Activated naive CD4-positive, alpha-beta T cell treated with anti-CD3 and anti-CD28 coated beads, Interleukin-2, amount 50 U/mL, for 72 hours (primary cell): ENCODE data around the gene KCNB1. TPM values are rescaled to one million over a fixed set of nuclear protein-coding genes. Genes with fewer than 3 reads are reported as not detected.

ENCODE experiments used
- ATAC-seq, 2 donors: fragments of 150-1000 bp; cut with Tn5 transposase; 2 replicates each; pipeline ENCODE4 v1.10.0; 2021; ENCODE audit warnings: mild to moderate bottlenecking in 2 of 2, moderate library complexity in 2 of 2
- DNase-seq, 2 donors: peaks; one replicate each; pipeline ENCODE4 v3.0.0; 2021 to 2022; ENCODE audit warnings: low spot score in 2 of 2
- H3K27ac Mint-ChIP-seq, 2 donors: one replicate each; pipeline ENCODE4 v1.8.0; 2022; ENCODE audit warnings: mild to moderate bottlenecking in 2 of 2, mixed read lengths in 2 of 2
- H3K36me3 Mint-ChIP-seq, 2 donors: one replicate each; pipeline ENCODE4 v1.8.0; 2022; ENCODE audit warnings: mixed read lengths in 2 of 2
- H3K9me3 Mint-ChIP-seq, 2 donors: one replicate each; pipeline ENCODE4 v1.8.0; 2022; ENCODE audit warnings: mixed read lengths in 2 of 2
- total RNA-seq, 2 donors: library from RNA; stranded (reverse); gene quantifications; one replicate each; pipeline ENCODE4 v1.2.3, GENCODE V29; 2022

Gene KCNB1
- total RNA-seq, 2 donors from 2014 or later = not detected

DNA sequence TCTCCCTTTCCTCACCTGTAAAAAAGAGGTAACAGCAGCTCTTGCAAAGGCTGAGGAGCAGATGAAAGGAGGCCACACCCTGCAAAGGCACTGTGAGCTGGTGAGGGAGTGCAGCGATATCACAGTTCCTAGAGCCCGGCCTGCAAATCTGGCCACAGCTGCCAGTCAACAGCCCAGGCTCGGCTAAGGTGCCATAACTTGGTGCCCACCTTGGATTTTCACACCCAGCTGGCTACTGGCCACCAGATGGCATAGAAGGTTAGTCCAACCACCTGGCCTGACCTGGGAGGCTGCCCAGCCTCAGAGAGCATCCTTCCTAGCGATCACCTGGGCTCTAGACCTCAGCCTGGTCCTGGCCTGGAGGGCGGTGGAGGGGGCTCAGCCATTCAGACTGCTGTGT lies 46.8 kb downstream of the KCNB1 start:
- Mint-ChIP-seq H3K9me3 (no peaks in the 10 kb centered on the region), H3K27ac (no peak overlapping the region), H3K36me3 (no peaks in the 10 kb centered on the region)
- ATAC-seq = no peak
- DNase-seq = no peak

DNA sequence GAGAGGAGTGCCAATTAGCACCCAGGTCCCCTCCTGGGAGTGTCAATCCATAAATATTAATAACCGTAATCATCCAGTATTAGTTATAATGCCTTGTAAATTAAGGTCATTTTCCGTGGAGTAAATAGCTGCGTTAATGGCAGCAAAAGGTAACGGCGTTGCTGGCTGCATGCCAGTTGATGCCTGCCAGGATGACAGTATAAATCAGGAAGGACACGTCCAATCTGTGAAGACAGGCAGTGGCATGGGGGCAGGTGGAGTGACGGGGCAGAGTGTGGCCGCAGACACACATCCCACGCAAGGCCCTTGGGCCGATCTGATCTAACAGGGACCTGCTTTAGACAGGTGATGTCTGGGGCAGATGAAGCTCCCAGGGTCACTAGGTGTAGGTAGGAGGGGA lies 49.1 kb downstream of the KCNB1 start:
- ATAC-seq (no peak), DNase-seq (no peak)
- H3K36me3 Mint-ChIP-seq = no peaks in the 10 kb centered on the region
- no peak overlapping the region for H3K27ac Mint-ChIP-seq
- peaks cover 0 to 4% of the 10 kb centered on the region in 2 donors for H3K9me3 Mint-ChIP-seq

DNA sequence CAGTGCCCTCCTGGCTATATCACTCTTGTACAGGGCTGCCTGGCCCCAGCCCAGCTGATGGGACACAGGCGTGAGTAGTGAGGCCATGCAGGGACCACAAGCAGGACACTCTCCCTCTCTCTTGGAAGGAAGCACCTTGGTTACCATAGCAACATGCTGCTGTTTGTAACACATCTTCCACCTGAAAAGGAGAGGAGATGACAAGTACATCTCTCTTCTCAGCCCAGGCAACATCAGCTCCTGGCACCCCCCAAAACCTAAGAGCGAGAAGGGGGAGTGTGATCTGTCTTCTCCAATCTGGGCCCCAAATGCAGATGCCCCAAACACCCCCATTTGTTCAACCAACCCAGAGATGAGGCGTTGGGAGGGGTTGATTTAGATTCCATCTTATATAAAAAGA lies 49.9 kb downstream of the KCNB1 start:
- H3K9me3 Mint-ChIP-seq = peaks cover 0 to 4% of the 10 kb centered on the region in 2 donors
- no peaks in the 10 kb centered on the region for H3K36me3 Mint-ChIP-seq
- no peak overlapping the region for H3K27ac Mint-ChIP-seq
- DNase-seq (no peak), ATAC-seq (no peak)

DNA sequence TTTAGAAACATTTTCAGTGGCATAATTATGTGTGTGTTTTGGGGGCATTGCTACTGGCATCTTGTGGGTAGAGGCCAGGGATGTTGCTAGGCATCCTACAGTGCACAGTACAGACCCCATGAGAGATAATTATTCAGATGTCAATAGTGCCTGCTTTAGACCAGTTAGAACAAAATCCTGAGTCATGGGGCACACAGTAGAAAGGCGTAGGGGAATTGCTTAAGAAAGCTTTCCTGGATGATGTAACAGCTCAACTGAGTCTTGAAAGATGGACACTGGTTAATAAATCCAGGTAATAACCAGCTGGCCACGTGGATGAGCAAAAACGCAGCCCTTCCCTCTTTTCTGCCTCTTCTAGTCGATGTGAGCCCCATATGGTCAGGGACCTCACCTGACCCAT lies 51.1 kb downstream of the KCNB1 start:
- no peak for DNase-seq
- Mint-ChIP-seq H3K9me3 (peaks cover 0 to 4% of the 10 kb centered on the region in 2 donors), H3K27ac (no peak overlapping the region), H3K36me3 (no peaks in the 10 kb centered on the region)
- ATAC-seq = no peak

DNA sequence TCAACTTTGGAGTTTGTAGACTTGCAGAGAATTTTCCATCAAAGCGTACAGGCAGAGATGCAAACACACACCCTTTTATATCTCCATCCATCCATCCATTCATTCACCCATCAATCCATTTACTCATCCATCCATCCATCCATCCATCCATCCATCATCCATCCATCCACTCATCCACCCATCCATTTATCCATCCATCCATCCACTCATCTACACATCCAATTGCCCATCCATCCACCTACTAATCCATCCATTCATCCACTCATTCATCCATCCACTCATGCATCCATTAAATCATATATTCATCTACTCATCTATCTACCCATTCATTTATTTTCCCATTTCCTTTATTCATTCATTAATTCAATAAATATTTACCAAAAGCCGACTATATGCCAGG lies 52.1 kb downstream of the KCNB1 start:
- H3K27ac Mint-ChIP-seq = no peak overlapping the region
- DNase-seq (no peak), ATAC-seq (no peak)
- no peaks in the 10 kb centered on the region for H3K36me3 Mint-ChIP-seq
- peaks cover 0 to 4% of the 10 kb centered on the region in 2 donors for H3K9me3 Mint-ChIP-seq

DNA sequence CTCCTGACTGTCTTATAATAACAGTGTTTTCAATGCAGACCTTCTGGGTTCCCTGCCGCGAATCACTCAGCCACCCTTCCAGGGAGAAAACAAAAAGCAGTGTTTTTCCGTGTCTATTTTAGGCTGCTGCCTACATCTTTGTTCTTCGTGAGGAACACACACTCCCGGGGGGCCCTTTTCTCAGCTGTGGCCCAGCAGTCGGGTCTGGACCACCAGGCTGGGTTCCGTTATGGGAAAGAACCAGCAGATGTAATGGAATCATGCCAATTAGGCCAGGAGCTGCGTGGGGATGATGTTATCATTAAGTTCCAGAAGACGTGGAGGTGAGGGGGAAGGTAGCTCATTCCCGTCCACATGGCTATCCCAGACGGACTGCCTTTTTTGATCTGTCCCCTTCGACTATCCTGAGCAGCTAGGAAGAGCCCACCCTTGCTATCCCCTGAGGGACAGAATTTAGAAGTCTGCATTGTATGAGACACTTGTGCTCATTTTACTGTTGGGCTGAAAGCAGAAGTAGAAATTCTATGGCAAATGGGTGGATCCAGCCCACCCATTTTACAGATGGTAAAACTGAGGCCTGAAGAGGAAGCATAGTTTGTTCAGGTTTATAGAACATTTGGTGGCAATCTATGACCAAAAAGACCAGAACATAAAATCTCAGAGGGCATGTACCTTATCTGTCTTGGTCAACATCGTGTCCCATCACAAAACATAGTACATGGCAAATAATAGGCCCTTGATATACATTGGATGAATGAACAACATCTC lies 54.5 kb downstream of the KCNB1 start:
- DNase-seq (no peak), ATAC-seq (no peak)
- Mint-ChIP-seq H3K36me3 (no peaks in the 10 kb centered on the region), H3K27ac (no peak overlapping the region), H3K9me3 (peaks cover 0 to 4% of the 10 kb centered on the region in 2 donors)

DNA sequence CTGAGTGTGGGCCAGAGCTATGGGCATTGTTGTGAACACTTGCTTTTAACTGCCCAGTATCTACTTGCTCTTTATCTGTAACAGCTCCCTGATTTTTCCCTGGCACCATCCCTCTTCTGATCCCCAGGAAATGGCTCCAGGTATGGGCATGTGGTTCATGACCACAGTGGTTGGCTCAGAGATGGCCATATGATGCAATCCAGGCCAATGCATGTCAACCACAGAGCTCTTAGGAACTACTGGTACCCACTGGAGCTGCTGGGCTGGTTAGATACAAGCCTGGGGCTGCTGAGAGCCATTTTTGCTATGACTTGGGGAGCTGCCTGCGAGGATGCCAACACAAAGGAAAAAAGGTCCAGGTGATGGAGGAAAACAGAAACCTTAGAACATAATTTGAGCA lies 55.6 kb downstream of the KCNB1 start:
- Mint-ChIP-seq H3K36me3 (no peaks in the 10 kb centered on the region), H3K9me3 (peaks cover 0 to 4% of the 10 kb centered on the region in 2 donors), H3K27ac (no peak overlapping the region)
- ATAC-seq (no peak), DNase-seq (no peak)

DNA sequence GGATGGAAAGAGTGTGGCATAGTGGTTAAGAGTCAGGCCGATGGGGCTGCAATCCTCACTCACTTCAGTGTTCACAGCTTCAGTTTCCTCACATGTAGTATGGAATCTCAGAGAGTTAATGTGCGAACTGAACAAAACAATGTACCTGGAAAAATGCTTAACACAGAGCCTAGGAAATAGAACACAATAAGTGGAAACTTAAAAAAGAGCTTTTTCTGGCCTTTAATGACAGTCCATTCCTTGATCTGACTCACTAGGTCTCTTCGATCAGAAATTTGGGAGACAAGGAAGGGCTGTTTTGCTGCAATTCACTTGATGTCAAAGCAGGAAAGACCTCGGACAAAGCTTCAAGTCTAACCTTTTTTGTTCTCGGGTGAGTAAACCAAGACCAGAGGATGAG lies 56.1 kb downstream of the KCNB1 start:
- DNase-seq = no peak
- Mint-ChIP-seq H3K9me3 (peaks cover 0 to 4% of the 10 kb centered on the region in 2 donors), H3K27ac (no peak overlapping the region), H3K36me3 (no peaks in the 10 kb centered on the region)
- no peak for ATAC-seq

DNA sequence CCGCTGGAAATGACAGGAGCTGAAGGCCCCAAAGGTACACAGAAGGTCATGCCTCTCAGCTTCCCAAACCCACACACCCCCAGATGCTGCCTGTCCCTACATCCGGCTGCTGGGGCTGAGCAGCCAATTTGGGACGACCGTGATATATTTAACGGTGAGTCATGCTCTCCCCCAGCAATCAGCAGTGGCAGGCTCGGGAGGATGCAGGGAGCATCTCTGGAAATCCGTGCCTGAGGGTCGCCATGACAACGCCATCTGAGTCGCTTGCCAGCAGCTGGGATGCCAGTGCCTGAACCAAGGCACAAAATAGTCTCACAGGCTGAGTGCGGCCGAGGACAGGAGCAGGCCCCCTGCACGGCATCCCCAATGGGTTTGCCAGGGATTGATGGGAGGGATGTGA lies 57.9 kb downstream of the KCNB1 start:
- H3K36me3 Mint-ChIP-seq = no peaks in the 10 kb centered on the region

DNA sequence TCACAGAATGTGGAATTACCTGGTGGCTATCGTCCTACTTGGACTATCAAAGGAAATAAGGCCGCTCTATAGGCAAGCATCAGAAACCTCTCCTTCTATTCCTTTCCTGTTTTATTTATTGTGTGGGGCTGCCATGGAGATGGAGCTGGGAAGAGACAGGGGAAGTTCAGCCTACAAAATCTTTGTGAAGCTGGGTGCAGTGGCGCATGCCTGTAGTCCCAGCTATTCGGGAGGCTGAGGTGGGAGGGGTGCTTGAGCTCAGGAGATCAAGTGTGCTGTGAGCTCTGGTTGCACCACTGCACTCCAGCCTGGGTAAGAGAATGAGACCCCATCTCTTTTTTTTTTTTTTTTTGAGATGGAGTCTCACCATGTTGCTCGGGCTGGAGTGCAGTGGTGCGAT lies 60.3 kb downstream of the KCNB1 start:
- ATAC-seq (no peak), DNase-seq (no peak)
- Mint-ChIP-seq H3K36me3 (no peaks in the 10 kb centered on the region), H3K27ac (no peak overlapping the region), H3K9me3 (no peaks in the 10 kb centered on the region)

More for the DNA sequence above, 57.9 kb downstream of the KCNB1 start:
- Mint-ChIP-seq H3K27ac (no peak overlapping the region), H3K9me3 (no peaks in the 10 kb centered on the region)
- no peak for DNase-seq
- ATAC-seq = no peak

DNA sequence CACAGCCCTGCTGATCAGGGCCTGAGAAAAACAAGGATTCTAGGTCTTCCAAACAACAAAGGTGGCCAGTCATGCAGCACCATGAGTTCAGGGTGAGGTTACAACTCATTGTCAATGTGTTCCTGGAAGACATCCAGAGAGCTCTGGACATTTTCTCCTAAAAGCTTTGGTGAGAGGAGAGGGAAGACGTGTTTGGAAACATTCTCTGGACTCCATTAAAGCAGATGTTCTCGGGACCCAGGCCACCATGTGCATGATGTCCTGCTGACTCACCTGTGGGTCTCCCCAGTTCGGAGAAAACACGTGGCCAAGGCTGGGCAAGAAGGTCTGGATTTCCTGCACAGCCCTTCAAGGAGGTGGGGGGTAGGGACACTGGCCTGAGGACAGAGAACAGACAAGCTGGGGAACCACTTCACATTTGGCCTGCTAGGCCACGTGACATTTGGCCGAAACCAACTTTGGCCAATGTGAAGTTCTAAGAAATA lies 61.6 kb downstream of the KCNB1 start:
- DNase-seq = no peak
- ATAC-seq = no peak
- no peaks in the 10 kb centered on the region for H3K9me3 Mint-ChIP-seq
- H3K27ac Mint-ChIP-seq = no peak overlapping the region
- H3K36me3 Mint-ChIP-seq = no peaks in the 10 kb centered on the region

DNA sequence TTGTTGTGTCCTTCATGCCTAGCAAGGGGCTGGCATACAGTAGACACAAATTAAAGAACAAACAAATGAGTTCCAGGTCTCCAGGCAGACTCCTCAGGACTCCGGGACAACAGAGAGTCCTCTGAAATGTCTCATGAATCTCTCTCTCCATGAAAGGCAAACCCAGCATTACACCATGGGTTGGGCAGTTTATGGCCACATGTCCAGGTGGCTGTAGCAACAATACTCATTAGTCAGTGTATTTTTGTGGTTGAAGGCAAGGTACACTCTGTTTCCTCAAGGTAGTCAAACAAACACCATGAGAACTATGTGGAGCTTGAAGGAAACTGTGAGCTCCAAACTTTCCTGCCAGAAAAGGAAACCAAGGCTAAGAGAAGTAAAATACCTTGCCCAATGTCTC lies 62.2 kb downstream of the KCNB1 start:
- no peak overlapping the region for H3K27ac Mint-ChIP-seq
- no peak for ATAC-seq
- no peaks in the 10 kb centered on the region for H3K36me3 Mint-ChIP-seq
- H3K9me3 Mint-ChIP-seq = no peaks in the 10 kb centered on the region
- DNase-seq = no peak

DNA sequence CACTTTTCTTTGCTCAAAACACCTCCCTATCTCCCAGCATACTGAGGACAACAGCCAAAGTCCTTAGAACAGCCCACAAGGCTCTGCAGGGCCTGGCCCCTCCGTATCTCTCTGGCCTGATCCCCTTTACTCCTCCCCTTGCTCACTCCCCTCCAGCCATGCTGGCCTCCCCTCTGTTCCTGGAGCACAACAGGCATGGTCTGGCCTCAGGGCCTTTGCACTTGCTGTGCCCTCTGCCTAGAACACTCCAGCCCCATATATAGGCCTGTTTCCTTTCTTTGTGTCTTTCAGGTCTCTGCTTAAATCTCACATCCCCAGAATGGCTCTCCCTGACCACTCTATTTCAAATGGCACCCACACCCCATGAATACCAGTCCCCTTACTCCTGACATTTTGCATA lies 62.7 kb downstream of the KCNB1 start:
- Mint-ChIP-seq H3K27ac (no peak overlapping the region), H3K9me3 (no peaks in the 10 kb centered on the region), H3K36me3 (no peaks in the 10 kb centered on the region)
- ATAC-seq = no peak
- no peak for DNase-seq

DNA sequence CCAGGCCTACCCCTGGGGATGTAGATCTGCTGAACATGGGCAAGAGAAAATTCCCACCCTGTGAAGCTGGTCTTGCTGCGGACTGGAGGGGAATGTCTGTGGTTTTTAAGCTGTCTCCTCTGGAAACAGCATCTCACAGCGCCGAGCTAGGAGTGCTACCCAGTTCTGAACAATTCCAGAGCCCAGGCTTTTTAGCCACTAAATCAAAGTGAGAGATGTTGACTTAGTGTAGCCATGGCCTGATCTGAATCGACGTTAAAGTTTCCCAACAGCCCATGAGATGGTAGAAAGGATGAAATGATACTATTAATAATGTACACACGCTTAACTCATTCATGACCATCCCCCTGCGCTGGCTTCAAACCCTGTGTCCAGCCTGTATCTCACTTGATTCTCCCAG lies 63.7 kb downstream of the KCNB1 start:
- no peak for DNase-seq
- H3K36me3 Mint-ChIP-seq = no peaks in the 10 kb centered on the region
- no peaks in the 10 kb centered on the region for H3K9me3 Mint-ChIP-seq
- ATAC-seq = no peak
- no peak overlapping the region for H3K27ac Mint-ChIP-seq

DNA sequence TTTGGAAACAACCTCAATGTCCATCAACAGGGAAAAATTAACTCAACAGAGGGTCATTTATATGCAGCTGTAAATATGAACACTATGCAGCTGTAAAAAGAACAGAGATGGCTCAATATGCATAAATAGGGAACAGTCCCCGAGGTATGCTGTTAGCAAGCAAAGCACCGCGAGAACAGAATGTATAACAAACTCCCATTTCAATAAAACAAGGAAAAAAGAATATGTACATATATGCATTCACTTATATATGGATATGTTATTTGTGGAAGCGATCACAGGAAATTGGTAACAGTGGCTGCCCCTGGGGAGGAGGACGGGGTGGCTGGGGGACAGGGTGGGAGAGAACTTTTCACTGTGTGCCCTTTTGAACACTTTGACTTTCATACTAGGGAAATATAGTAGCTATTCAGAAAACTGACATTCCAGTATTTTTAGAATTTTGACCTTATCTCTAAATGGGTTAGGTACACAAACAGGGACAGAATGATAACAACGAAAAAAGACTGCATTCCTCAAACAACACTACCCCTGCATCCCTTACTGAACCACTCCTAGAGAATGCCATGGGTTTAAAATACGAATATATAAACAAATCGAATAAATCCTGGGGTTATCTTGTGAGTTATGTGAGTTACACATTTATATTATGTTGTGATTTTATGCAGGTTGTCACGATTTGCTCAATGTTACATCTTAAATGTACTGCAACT lies 64.5 kb downstream of the KCNB1 start:
- no peak for DNase-seq
- Mint-ChIP-seq H3K27ac (no peak overlapping the region), H3K36me3 (no peaks in the 10 kb centered on the region), H3K9me3 (no peaks in the 10 kb centered on the region)
- ATAC-seq = no peak

DNA sequence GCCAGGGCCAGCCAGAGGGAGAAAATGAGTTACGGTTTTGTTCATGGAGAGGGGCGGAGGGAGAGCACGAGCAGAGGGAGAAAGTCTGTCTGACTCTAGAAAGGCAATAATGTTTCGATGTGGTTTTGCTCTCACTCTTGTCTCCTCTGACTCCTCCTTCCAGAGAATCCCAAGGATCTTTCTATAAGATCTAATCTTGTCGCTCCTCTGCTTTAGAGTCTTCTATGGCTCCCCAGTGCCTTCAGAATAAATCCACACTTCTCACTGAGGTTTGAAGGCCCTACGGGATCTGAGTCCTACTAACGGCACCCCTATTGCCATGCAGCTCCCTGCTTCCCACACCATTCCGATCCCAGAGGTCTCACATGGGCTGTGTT lies 66.8 kb downstream of the KCNB1 start:
- Mint-ChIP-seq H3K9me3 (no peaks in the 10 kb centered on the region), H3K27ac (no peak overlapping the region), H3K36me3 (no peaks in the 10 kb centered on the region)
- DNase-seq (no peak), ATAC-seq (no peak)

DNA sequence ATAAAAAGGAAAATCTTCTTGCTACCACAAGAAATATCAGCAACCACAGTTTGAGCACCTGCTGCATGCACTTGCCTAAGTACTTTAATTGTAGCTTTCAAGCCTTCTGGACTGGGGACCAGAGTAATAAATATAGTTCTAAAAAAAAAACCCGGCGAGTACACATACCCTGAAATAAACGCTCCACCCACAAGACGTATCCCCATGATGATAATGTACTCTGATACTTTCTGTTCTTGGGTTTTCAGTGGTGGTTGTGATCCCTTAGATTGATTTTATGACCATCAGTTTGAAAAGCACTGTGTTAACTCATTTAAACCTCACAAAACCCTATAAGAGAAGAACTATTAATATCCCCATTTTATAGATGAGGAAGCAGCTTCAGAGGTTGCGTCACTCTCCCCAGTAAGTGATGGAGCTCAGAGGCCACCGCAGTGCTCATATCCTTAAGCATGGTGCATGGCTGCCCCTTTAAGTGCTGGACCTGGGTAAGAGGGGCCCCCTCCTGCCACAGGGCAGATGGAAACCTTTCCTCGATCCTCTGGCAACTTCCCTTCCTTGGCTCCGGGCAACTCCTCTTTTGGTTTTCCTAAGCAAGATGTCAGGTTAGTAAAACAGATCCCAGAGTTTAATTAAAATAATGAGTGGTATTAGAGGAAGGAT lies 67.3 kb downstream of the KCNB1 start:
- ATAC-seq (no peak), DNase-seq (no peak)
- H3K36me3 Mint-ChIP-seq = no peaks in the 10 kb centered on the region
- H3K27ac Mint-ChIP-seq = no peak overlapping the region
- no peaks in the 10 kb centered on the region for H3K9me3 Mint-ChIP-seq
